Omental fat pad (tissue), 4 donors: Measurements from ENCODE around the gene CELF2. TPM values are rescaled to one million over a fixed set of nuclear protein-coding genes. Genes with fewer than 3 reads are reported as not detected.
"Not testable (repeated sequence)": the region's sequence is repeated elsewhere in the genome, so short reads cannot be mapped to it uniquely, and the experiment has no call there.

Experiments
- ATAC-seq: fragments of 150-250 bp; one replicate; pipeline ENCODE4 v1.9.1; 2016; ENCODE audit warnings: mild to moderate bottlenecking, moderate library complexity; ENCODE audit not compliant: low FRiP score
- DNase-seq: peaks from one replicate; pipeline ENCODE4 v3.0.0-alpha.2; 2019; ENCODE audit warnings: low spot score
- CTCF ChIP-seq, 3 donors: fragments of 450-650 bp; IDR thresholded peaks; one replicate each; pipeline ENCODE4 v1.5.1; 2016 to 2017; ENCODE audit warnings: antibody characterized with exemption in 3 of 3, mild to moderate bottlenecking in 3 of 3, moderate library complexity in 2 of 3
- total RNA-seq, 4 donors: library from RNA; depleted of rRNA; stranded (reverse); fragments of >200 nt; gene quantifications; one replicate each; pipeline ENCODE4 v1.1.0, GENCODE V29; 2016

Gene CELF2
- total RNA-seq, 4 donors from 2014 or later: 81.7 to 116 (median 104) TPM

- no peak for DNase-seq
- no peak for TF ChIP-seq CTCF (IDR thresholded peaks at IDR 0.05)
- no peak for ATAC-seq
These were observed 24.5 kb upstream of the CELF2 start for GRCh38 chr10:10992961-10993714.

GRCh38 chr10:10993785-10994184 is 23.9 kb upstream of the CELF2 start:
- DNase-seq (no peak), ATAC-seq (no peak)
- no peak for TF ChIP-seq CTCF (IDR thresholded peaks at IDR 0.05)

GRCh38 chr10:10994360-10994759 is 23.3 kb upstream of the CELF2 start:
- ATAC-seq (no peak), DNase-seq (no peak)
- TF ChIP-seq CTCF (IDR thresholded peaks at IDR 0.05): no peak

- DNase-seq: no peak
- no peak for TF ChIP-seq CTCF (IDR thresholded peaks at IDR 0.05)
- ATAC-seq: no peak
These were observed 22.6 kb upstream of the CELF2 start for GRCh38 chr10:10995120-10995519.

GRCh38 chr10:10996966-10997620 is 20.6 kb upstream of the CELF2 start:
- TF ChIP-seq CTCF (IDR thresholded peaks at IDR 0.05): no peak
- DNase-seq (no peak), ATAC-seq (peak; percentile 67)

GRCh38 chr10:10999501-10999900 is 18.2 kb upstream of the CELF2 start:
- ATAC-seq, DNase-seq: not testable (repeated sequence)

GRCh38 chr10:11002485-11002884 is 15.2 kb upstream of the CELF2 start:
- no peak for ATAC-seq
- TF ChIP-seq CTCF (IDR thresholded peaks at IDR 0.05): no peak

More at GRCh38 chr10:11002485-11002884, 15.2 kb upstream of the CELF2 start:
- DNase-seq: no peak
